Common myeloid progenitor, CD34-positive (primary cell): ENCODE measurements around the gene BCLAF1.
A peak's percentile ranks its signal among the peaks of the same experiment; 100 is the strongest.

Experiments used
- CTCF ChIA-PET: fragments of 350-600 bp; sonication (Branson Sonifier 250); formaldehyde crosslinking; loops from one replicate; lab custom pipeline; 2021; ENCODE audit warnings: antibody characterized with exemption; lab: Charles Lee
- POLR2A ChIA-PET: fragments of 350-600 bp; sonication (Branson Sonifier 250); formaldehyde crosslinking; loops from one replicate; lab custom pipeline; 2021; ENCODE audit warnings: antibody characterized with exemption; lab: Charles Lee
- DNase-seq, 3 donors: peaks; one replicate each; pipeline versions ENCODE4 v3.0.0 to v3.0.0-alpha.2; 2013
- H3K27ac ChIP-seq, 2 experiments: 1 replicate in 1 of 2; 2 replicates in 1 of 2; pipeline ENCODE4 v1.7.0; 2013; ENCODE audit warnings: inconsistent platforms in 2 of 2, low read length in 2 of 2, mild to moderate bottlenecking in 2 of 2, low read depth in 1 of 2, moderate library complexity in 1 of 2; ENCODE audit not compliant: severe bottlenecking in 2 of 2, insufficient read depth in 1 of 2, poor library complexity in 1 of 2
- H3K27me3 ChIP-seq, 5 experiments: replicated peaks in 2 of 5; 1 replicate in 3 of 5; 2 replicates in 2 of 5; pipeline versions ENCODE4 v1.6.1 to v1.7.0; 2013; ENCODE audit warnings: low read length in 4 of 5, mild to moderate bottlenecking in 2 of 5, moderate library complexity in 2 of 5, inconsistent platforms in 1 of 5; ENCODE audit not compliant: insufficient read depth in 5 of 5, control insufficient read depth in 4 of 5
- H3K36me3 ChIP-seq, 4 experiments: 1 replicate in 2 of 4; 2 replicates in 2 of 4; pipeline versions ENCODE4 v1.6.1 to v1.7.0; 2013; ENCODE audit warnings: low read length in 3 of 4, control low read depth in 1 of 4, mild to moderate bottlenecking in 1 of 4; ENCODE audit not compliant: control insufficient read depth in 4 of 4, insufficient read depth in 4 of 4
- H3K4me1 ChIP-seq, 4 experiments: 1 replicate in 3 of 4; 2 replicates in 1 of 4; pipeline versions ENCODE4 v1.6.1 to v1.7.1; 2013; ENCODE audit warnings: low read length in 3 of 4, mild to moderate bottlenecking in 3 of 4, control low read depth in 1 of 4, inconsistent platforms in 1 of 4, moderate library complexity in 1 of 4; ENCODE audit not compliant: control insufficient read depth in 4 of 4, insufficient read depth in 4 of 4; ENCODE audit errors: control extremely low read depth in 1 of 4
- H3K4me3 ChIP-seq, 7 experiments: 1 replicate in 4 of 7; 2 replicates in 3 of 7; pipeline versions ENCODE4 v1.5.1 to v1.7.0; 2013; ENCODE audit warnings: mild to moderate bottlenecking in 7 of 7, low read length in 6 of 7, moderate library complexity in 6 of 7, inconsistent platforms in 2 of 7, low read depth in 2 of 7, control low read depth in 1 of 7; ENCODE audit not compliant: insufficient read depth in 4 of 7, control insufficient read depth in 1 of 7; ENCODE audit errors: extremely low read depth in 1 of 7
- H3K9me3 ChIP-seq, 5 experiments: 1 replicate in 4 of 5; 2 replicates in 1 of 5; pipeline versions ENCODE4 v1.6.1 to v1.7.1; 2013; ENCODE audit warnings: low read length in 4 of 5, mild to moderate bottlenecking in 2 of 5, inconsistent platforms in 1 of 5, low read depth in 1 of 5, moderate library complexity in 1 of 5; ENCODE audit not compliant: control insufficient read depth in 4 of 5, insufficient read depth in 2 of 5; ENCODE audit errors: control extremely low read depth in 1 of 5
- WGBS: methylation state at CpG from one replicate; pipeline ENCODE4 v1.1.5; 2013; ENCODE audit not compliant: insufficient coverage; 5-methylcytosine and 5-hydroxymethylcytosine counted together

Gene BCLAF1

GRCh38 chr6:136282906-136283305, 6.7 kb downstream of the BCLAF1 start:
- Histone ChIP-seq H3K4me1 (peaks cover 19 to 61% (median 34%) of the 10 kb centered on the region in 4 experiments), H3K27me3 (no peaks in the 10 kb centered on the region), H3K27ac (no peak overlapping the region), H3K4me3 (peak overlapping the region in 4 of 7 experiments; percentile 11 to 48 (median 20)), H3K36me3 (peaks cover 13 to 50% (median 19%) of the 10 kb centered on the region in 4 experiments), H3K9me3 (no peaks in the 10 kb centered on the region)
- ChIA-PET CTCF (interaction anchor here (1.0 to 2.1 kb wide), 6 partner anchors 10 to 39 kb away, joined by 3 to 7 read pairs (median 4); no protein-coding TSS in a partner anchor), POLR2A (no interaction called here)
- DNase-seq: no peak
- WGBS: 100% methylated on average over 1 of the region's 4 CpGs

- H3K4me3 ChIP-seq: no peak overlapping the region
- no peak overlapping the region for H3K27ac ChIP-seq
- peaks cover 14 to 34% (median 19%) of the 10 kb centered on the region in 4 experiments for H3K4me1 ChIP-seq
- WGBS: 100% methylated on average over 2 of the region's 3 CpGs
- peaks cover 17 to 64% (median 31%) of the 10 kb centered on the region in 4 experiments for H3K36me3 ChIP-seq
- H3K27me3 ChIP-seq: no peaks in the 10 kb centered on the region
- ChIA-PET POLR2A (interaction anchor here (1.1 kb wide), 1 partner anchor 10 kb away, joined by 5 read pairs; the partner anchor contains the start of gene BCLAF1), CTCF (interaction anchor here (1.9 to 2.2 kb wide), 2 partner anchors 10 to 38 kb away, joined by 8 read pairs; partner anchors contain the start of gene BCLAF1)
- no peaks in the 10 kb centered on the region for H3K9me3 ChIP-seq
- no peak for DNase-seq
Observed at GRCh38 chr6:136280032-136280609, 9.5 kb downstream of the BCLAF1 start.

GRCh38 chr6:136274062-136274461, 15.6 kb downstream of the BCLAF1 start:
- DNase-seq: no peak
- no CpG with 5 or more reads among the region's 1 CpG for WGBS
- H3K27me3 ChIP-seq: no peaks in the 10 kb centered on the region
- ChIA-PET POLR2A (no interaction called here), CTCF (interaction anchor here (1.2 to 2.5 kb wide), 6 partner anchors 8 to 43 kb away, joined by 3 to 8 read pairs (median 4); no protein-coding TSS in a partner anchor)
- no peak overlapping the region for H3K27ac ChIP-seq
- H3K4me1 ChIP-seq: no peaks in the 10 kb centered on the region
- no peak overlapping the region for H3K4me3 ChIP-seq
- H3K36me3 ChIP-seq: peaks cover 31 to 82% (median 55%) of the 10 kb centered on the region in 4 experiments
- H3K9me3 ChIP-seq: no peaks in the 10 kb centered on the region

DNA sequence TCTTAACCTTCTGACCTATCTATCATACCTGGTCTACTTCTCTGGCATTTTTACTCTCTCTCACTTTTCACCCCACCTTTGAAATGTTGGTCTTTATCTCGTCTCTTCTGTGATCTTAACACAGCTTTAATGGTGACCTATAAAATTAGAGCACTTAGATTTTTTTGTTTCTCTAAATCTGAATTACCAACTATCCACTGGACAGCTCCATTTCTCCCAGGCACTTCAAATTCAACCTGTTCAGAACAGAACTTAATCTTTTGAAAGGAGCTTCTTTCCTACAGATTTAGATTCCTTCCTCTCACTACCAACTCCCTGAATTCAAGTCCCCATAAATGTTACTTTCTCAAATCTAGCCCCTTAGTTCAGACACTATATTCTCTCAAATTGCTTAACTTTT, 24.5 kb downstream of the BCLAF1 start:
- POLR2A ChIA-PET: interaction anchor here (0.9 kb wide), 1 partner anchor 12 kb away, joined by 3 read pairs; no protein-coding TSS in a partner anchor
- no peak for DNase-seq
- whole genome bisulfite sequencing: 100% methylated on average over 1 of the region's 1 CpG
- Histone ChIP-seq H3K36me3 (peaks cover 43 to 93% (median 75%) of the 10 kb centered on the region in 4 experiments), H3K4me1 (no peaks in the 10 kb centered on the region), H3K9me3 (no peaks in the 10 kb centered on the region), H3K27ac (no peak overlapping the region), H3K4me3 (no peak overlapping the region), H3K27me3 (no peaks in the 10 kb centered on the region)
- CTCF ChIA-PET: interaction anchor here (1.4 kb wide), 1 partner anchor 12 kb away, joined by 4 read pairs; no protein-coding TSS in a partner anchor

DNA sequence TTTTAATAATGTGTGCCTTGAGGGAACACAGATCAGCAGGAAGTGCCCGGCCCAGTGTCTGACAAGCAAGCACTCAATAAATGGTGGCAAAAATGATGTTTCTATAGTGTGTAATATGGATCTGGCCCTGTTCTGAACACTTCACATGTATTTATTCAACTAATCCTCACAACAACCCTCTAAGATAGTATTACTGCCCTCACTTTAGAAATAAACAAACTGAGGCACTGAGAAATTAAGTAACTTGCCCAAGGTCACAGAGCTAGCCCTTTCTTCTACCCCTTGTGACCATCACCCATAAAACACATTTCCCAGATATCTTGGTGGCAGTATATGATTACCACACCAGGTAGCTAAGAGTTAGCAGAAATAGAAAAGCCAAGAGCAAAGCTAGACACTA, 26.7 kb downstream of the BCLAF1 start:
- CTCF ChIA-PET: interaction anchor here (1.2 to 1.7 kb wide), 4 partner anchors 8 to 25 kb away, joined by 3 to 8 read pairs (median 4); no protein-coding TSS in a partner anchor
- no peak for DNase-seq
- no peaks in the 10 kb centered on the region for H3K9me3 ChIP-seq
- POLR2A ChIA-PET: no interaction called here
- no peak overlapping the region for H3K27ac ChIP-seq
- WGBS: no CpG with 5 or more reads among the region's 1 CpG
- H3K4me3 ChIP-seq: no peak overlapping the region
- H3K27me3 ChIP-seq: no peaks in the 10 kb centered on the region
- no peaks in the 10 kb centered on the region for H3K4me1 ChIP-seq
- H3K36me3 ChIP-seq: peaks cover 41 to 93% (median 75%) of the 10 kb centered on the region in 4 experiments

- no peak overlapping the region for H3K4me3 ChIP-seq
- no peak for DNase-seq
- peaks cover 4 to 13% (median 8%) of the 10 kb centered on the region in 4 experiments for H3K4me1 ChIP-seq
- ChIA-PET POLR2A (interaction anchor here (2.6 kb wide), 1 partner anchor 35 kb away, joined by 9 read pairs; the partner anchor contains the start of gene BCLAF1), CTCF (interaction anchor here (1.0 to 1.3 kb wide), 4 partner anchors 9 to 717 kb away, joined by 3 to 5 read pairs (median 4); no protein-coding TSS in a partner anchor)
- no peaks in the 10 kb centered on the region for H3K27me3 ChIP-seq
- H3K9me3 ChIP-seq: no peaks in the 10 kb centered on the region
- peaks cover 15 to 30% (median 26%) of the 10 kb centered on the region in 4 experiments for H3K36me3 ChIP-seq
- H3K27ac ChIP-seq: no peak overlapping the region
Observed at GRCh38 chr6:136254851-136255466, 34.7 kb downstream of the BCLAF1 start.
